Measurements from ENCODE around the gene PDE11A.

DNA sequence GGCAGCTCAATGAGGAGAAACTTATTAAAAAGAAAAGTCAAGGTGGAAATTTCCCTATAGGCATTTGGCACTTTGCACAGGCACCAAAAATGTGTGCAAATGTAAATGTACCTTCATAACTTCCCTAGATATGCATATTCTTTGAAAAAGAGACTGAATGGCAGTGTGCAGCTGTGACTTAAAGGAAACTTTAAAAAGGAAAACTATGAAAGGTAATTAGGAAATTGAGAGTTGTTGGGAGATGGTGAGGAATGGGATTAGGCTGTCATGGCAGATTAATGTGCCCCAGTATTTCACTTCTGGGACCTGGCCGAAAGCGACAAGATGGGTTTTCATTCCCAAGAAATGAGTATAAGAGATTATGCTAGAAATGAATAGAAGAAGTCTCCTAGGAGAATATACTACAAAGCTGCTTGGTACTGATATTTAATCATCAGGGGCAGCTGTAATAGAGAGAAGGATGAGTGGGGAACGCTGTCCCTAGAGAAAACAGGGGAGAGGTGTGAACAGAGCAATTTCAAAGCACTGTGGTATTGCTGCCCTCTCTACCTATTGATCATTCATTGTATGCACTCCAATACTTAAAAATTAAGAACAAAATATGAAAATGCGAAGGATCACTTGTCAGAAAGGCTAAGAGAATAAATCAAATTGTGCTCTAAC, 366.9 kb downstream of the PDE11A start:
- no peak for TF ChIP-seq EP300 (IDR thresholded peaks at IDR 0.05; ENCODE audit: low read depth)
- TF ChIP-seq, protein P1, sequence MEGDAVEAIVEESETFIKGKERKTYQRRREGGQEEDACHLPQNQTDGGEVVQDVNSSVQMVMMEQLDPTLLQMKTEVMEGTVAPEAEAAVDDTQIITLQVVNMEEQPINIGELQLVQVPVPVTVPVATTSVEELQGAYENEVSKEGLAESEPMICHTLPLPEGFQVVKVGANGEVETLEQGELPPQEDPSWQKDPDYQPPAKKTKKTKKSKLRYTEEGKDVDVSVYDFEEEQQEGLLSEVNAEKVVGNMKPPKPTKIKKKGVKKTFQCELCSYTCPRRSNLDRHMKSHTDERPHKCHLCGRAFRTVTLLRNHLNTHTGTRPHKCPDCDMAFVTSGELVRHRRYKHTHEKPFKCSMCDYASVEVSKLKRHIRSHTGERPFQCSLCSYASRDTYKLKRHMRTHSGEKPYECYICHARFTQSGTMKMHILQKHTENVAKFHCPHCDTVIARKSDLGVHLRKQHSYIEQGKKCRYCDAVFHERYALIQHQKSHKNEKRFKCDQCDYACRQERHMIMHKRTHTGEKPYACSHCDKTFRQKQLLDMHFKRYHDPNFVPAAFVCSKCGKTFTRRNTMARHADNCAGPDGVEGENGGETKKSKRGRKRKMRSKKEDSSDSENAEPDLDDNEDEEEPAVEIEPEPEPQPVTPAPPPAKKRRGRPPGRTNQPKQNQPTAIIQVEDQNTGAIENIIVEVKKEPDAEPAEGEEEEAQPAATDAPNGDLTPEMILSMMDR (IDR thresholded peaks at IDR 0.05): no peak
- no peak for TF ChIP-seq POLR2AphosphoS5 (IDR thresholded peaks at IDR 0.05)

Data from transverse colon (tissue), 4 donors.